ENCODE measurements around the gene CEP126.

The CEP126 gene, protein sequence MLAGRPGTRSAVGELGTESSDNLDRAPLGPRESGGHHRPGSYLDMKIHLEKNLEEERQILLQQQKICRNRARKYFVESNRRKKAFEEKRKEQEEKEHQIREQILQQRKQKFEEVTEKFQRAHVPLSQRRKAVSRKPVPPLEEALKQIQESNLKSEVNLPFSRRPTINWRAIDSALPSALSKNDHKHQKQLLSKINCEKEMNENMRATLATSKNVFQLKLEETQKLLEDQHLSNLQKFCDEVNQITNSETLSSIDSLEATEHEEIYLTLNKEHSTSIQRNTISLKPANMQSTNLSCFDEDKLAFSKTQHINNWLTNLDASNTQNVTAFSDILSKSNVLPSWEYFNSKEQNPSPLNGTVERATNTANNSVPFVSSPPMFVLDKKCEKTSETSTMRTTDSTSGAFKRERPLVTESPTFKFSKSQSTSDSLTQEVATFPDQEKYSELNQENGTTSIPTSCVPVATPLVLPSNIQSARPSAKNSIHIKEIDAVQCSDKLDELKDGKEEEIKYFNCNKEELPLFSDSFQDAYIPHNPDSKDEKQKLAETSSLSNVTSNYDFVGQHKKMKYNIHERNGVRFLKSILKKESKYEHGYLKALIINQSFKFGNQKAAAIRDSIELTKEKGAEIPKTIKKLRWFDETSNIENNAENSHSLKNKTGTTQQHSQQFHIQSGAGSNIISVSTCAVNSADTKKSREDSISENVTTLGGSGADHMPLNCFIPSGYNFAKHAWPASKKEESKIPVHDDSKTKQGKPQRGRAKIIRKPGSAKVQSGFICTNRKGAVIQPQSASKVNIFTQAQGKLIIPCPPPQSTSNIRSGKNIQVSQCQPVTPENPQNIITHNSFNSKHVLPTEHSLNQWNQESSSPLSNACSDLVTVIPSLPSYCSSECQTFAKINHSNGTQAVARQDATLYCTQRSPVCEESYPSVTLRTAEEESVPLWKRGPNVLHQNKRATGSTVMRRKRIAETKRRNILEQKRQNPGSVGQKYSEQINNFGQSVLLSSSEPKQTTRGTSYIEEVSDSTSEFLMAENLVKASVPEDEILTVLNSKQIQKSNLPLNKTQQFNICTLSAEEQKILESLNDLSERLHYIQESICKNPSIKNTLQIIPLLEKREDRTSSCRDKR

DNA sequence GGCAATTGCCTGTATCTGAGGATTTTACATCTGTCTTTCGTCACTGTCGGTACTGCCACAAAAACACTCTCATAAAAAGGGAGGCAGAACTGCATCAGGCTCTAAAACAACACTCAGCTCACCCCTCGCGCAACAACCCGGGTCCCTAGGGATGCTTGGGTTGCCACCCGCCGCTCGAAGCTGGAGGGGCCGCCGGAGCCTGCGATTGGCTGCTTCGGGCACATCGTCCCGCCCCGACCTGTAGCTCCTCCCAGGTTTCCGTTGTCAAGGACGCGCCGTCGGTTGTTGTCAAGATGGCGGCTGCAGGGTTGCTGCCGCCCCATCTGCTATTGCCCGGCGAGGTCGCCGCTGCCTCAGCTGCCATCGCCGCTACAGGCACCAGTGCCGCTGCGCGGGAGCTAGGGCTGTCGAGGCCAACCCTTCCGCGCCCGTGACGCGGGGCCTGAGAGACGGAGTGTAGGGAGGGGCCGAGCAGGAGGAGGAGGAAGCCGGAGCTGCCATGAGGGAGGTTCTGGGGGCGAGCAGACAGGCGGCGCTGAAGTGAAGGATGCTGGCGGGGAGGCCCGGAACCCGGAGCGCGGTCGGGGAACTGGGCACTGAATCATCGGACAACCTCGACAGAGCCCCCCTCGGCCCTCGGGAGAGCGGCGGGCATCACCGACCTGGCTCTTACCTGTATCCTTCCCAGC, at the start of gene CEP126:
Gene CEP126 (plus strand): TSS at position 273 of the 689 bp plus-strand sequence. CDS start 275 bp downstream, at position 548.
- peak; percentile 84 for DNase-seq

DNA sequence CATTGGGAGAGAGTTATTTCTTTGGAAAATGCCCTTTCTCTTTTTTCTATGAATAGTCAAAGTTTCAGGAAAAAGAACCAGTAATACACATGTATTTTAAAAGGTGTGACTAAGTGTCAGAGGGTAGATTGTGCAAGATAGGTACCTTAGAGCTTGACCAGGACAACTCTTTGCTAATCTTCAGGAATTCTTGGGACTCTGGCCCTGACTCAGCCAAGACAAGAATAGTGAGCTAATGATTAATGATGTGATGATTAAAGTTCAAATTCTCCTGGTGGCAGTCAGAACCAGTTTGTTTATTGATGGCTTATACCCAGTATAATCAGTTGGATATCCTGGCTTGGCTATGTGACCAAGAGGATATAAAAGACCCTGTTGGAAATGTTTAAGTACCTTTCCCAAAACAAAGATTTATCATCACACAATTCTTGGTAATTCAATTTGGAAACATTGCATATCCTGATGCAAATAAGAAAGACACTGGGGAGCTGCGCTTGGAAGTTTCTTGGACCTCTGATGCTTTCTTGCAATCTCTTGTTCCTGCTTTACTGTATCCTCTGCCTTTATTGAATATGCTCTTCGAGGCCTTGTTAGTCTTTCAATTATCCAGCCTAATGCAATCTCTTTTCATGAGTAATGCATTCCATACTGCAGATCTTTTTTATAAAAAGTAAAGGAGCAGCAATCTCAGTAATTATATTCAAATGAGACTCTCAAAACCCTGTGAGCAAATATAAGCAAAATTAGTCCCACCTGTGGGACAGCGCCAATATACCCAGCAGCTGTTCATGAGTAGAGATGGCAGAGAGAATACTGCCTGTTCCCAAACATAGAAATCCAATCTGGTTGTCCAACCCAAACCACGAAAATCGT, 48.0 kb upstream of the CEP126 start:
- DNase-seq: no peak

DNA sequence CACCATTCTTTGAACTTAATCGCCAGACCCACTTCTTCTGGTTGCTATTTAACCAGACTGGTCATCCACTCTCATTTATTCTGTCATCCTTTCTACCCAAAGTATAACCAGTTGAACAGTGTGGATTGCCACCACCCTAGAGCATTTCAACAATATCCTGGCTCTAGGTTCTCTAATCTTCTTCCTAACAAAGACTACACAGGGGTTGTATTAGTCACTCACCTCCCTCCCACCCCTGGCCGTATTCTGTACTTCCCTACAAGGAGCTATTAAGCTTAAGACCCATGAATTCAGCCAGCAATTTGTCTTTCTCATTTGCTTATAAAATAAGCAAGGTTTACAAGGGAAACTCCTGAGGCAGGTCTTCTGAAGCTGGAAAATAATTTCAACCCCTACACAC, 46.9 kb upstream of the CEP126 start:
- no peak for DNase-seq

DNA sequence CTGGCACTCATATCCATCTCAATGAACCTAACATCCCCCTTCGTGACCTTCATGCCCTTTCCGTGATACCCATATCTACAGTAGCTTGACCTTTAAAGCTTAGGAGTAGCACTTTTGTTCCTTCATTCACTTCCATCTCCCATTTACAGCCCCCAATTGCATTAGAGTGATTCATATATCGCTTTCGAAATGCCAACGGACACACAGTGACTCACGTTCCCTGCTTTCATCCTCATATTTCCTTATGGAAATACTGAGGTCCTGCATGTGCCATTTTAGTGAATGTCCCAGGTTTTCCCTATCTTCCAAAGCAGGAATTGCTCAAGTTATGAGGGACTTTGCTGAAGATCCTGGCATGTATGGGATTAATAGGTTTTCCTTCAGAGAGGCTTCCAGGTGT, 44.3 kb upstream of the CEP126 start:
- no peak for DNase-seq

DNA sequence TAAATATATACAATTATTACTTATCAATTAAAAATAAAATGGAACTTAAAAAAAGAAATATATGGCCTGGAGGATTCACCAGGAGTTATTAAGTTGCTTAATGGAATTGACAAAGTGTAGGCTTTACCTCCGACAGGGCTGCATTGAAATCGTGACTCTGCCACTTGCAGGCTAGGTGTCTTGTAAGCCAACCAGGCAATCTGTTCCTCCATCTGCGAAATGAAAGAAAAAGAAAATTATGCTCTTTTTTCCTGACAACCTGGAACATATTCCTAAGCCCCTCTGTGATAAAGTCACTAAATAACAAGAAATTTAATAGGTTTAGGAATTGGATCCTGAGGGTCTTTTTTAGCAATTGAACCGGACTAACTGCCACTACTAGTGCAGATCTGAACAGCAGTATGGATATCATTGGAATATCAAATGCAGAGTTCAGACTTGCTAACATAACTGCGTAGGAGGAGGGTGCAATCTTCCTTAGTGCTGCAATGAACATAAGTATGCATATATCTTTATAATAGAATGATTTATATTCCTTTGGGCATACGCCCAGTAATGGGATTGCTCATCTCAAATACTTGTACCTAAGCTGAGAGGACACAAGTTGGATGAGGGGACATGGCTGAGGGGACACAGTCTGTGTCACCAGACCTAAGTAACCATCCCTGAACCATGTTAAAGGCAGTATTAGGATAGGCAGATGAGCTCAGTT, 42.5 kb upstream of the CEP126 start:
- no peak for DNase-seq

DNA sequence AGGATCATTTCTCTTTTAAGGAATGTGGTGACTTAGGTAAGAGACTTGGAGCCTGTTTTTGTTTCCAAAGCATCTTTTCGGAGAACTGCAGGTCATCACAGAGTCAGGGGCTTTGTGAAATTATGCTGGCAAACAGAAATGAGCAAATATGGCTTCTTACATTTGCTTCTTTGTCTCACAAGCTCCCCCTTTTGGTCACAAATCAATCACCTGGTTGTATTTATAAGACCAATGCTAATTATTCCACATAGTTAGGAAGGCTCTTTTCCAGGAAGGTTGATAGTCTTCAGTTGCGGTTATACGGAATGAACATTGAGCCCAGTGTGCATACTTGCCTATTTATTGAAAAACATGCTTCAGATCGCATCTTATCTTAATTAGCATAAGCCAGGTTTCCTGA, 34.6 kb upstream of the CEP126 start:
- peak; percentile 22 for DNase-seq

DNA sequence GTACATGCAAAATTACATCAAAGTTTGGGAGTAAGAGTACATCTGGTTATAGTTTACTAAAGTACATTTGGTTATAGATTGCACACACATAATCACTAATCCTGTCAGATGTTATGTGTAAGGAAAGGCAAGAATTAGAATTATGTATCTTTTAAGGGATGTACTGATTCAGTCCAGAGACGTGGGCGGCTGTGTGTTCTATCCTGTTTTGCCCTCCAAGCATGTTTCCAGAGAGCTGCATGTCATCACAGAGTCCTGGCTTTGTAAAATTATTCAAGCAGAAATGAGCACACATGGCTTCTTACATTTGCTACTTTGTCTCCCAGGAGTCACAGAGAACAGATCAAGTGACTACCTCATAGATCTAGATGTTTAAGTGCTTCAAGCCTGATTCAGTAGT, 33.2 kb upstream of the CEP126 start:
- no peak for DNase-seq

DNA sequence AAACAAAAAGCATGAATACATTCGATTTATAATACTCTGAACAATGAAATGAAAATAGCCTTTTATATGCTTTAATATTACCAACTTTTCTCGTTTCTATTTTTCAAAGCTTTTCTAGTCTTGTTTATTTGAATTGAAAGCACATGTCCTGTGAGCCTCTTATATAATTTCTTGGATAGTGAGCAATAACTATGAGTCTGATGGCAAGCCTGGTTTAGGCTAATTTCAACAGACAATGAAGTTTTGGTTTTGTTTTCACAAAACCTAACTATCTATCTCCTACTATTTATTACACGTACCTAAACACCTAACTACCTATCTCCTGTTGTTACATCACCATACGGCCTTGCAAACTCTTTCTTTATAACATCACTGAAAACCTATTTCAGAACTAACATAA, 29.2 kb upstream of the CEP126 start:
- no peak for DNase-seq

DNA sequence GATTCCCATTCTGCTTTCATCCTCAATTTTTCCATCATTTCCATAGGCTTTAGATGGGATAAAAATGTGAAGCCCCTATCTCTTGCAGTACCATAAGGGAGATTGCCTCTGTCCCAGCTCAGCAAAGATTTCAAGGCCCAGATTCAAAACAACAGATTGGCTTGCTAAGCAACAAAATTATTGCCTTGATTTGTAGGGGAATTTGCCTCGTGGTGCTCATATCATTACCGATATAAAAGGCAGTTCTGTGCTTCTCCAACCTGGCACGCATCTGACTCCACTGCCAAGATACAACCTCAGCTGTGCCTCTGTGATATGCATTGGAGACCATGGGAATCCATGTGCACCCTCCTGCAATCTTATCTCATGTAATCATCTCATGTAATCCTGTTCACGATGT, 25.0 kb upstream of the CEP126 start:
- DNase-seq: no peak

DNA sequence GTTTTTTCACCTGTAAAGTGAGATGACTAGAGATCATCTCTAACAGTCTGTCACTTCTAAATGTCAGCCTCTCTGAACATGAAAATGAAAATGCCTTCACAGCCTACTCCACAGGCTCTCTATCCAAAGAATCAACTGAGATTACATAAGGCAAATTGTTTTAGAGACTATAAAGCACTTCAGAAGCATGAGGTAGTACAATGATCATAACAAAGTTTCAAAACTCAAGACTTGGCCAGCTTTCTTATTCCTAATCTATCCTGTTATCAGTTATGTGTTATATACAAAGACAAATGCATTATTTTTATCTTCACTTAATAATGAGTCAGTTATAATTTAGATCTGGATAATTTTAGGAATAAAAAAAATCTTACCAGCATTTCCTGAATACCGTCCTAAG, 20.3 kb upstream of the CEP126 start:
- DNase-seq: no peak

DNA sequence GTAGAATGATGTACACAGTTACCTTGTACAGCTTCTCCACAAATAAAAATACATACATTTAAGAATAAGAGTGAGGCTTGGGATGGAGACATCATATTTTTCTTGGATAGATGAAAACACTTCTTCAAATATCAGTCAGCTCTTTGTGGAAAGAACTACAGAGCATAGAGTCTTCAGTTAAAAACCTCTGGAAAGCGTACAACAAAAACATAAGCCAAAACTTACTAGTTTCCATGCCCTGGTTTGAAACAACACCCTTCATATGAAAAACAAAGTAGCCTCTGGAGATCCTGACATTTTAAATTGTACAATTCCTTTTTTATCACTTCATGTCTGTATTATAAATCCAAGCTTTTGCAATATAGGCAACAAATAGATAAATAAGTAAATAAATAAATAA, 7.0 kb upstream of the CEP126 start:
- no peak for DNase-seq

DNA sequence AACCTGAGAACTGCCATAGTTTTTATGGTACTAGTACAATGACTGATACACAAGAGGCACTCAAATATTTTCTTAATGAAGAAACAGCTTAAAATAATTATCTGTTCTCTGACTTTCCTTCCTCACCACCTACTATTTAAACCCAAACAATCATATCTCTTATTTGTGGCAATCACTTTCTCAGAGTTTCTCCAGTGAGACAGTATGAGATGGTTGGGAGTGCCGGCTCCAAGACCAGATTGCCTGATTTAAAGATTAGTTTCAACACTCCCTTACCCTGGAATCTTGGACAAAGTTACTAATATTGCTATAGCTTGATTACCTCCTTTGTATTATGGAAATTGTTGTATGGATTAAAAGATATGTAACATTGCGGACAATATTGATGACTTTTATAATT, 5.7 kb upstream of the CEP126 start:
- DNase-seq: no peak

DNA sequence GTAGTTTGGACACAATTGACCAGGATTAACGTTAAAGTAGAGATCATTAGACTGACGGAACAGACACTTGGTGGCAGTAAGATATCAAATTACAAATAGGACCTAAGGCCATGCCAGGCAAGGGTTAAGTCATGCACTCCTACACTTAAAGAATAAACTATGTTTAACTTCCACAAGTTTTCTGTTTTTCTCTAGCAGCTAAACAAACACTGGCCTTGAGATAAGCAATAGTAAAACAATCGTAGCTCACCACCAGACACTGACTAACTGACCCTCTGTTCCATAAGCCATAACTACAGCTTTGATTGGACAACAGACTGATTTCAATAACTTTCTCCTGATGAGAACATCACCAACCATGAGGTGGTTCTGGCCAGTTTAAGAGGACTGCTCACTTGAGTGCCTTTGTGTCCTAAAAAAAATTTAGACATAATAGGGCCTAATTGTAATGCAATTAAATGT, 2.0 kb upstream of the CEP126 start:
- DNase-seq: no peak

DNA sequence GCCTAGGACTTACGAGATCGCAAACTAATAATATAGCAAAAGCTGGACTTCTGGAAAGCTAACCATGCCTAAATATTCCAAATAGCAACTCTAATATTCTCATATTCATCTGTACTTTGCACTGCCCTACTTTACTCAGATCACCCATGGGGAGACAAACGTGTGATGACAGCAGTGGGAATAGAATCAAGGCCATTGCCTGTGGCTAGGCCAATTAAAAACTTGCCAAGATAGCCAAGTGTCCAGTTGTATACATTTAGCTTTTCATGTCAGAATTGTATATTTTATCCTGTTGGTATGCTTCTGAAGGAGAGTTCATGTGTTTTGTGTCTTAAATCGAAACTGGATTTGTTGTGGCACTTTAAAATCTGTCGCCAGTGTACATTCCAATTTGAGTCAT, 1.2 kb upstream of the CEP126 start:
- DNase-seq: no peak

DNA sequence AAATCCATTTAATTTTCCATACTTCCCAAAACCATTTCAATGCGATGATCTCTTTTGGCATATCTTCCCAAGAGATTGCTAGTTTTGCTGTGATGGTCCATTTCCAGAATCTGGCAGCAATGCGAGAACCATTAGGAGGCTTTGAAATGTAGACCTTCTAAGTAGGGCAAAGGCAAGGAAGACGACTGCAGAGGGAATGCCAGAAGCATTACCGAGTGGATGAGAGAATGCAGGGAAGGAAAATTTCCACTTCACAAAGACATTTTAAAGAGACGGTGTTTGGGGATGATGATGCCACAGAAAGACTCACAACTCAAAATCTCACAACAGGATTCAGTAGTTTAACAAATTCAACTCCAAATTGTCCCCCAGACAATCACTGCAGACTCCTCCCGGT, 471 bp upstream of the CEP126 start:
- DNase-seq: no peak

DNA sequence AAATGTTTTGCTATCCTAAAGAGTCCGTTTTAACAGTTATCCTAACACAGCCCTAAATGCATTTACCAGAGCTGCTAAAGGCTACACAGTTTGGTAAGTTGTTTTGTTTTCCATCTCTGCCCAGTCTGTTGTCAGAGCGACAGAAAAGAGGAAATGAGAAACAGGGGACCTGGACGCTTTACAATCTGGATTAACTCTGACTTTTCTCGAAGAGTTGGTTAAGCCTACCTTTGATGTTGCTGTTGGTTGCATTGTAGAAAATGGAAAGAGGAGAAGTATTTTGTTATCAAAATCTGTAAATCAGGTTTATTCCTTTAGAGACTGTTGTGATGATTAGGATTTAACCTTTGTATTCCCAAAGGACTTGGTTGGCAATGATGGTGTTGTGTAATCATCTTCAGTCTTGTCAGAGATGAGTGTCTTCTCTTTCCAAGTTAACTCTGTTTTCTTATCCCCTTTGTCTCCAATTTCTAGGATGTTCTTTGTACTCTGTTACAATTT, 1.0 kb downstream of the CEP126 start:
- peak; percentile 52 for DNase-seq

DNA sequence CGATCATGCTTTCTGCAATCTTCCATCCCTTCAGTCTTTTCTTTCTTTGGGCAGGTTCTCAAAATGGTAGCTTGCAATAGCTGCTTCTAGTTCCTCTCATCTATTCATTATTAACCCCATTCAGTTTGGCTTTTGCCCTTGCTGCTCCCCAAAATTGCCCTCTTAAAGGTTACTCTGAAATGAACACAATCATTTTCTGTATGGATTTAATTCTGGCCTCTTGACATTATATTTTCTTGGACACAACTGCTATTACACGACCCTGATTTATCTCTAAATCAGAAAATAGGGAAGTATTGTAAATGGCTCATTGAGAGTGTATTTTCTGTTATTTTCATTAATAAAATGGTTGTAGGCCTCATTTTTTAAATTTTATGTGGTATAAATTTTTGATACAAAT, 1.6 kb downstream of the CEP126 start, which contains the start of gene ANGPTL5:
Gene ANGPTL5 (minus strand): TSS at position 101 of the 400 bp plus-strand sequence. CDS start 8,613 bp downstream, outside the sequence.
- DNase-seq: no peak

DNA sequence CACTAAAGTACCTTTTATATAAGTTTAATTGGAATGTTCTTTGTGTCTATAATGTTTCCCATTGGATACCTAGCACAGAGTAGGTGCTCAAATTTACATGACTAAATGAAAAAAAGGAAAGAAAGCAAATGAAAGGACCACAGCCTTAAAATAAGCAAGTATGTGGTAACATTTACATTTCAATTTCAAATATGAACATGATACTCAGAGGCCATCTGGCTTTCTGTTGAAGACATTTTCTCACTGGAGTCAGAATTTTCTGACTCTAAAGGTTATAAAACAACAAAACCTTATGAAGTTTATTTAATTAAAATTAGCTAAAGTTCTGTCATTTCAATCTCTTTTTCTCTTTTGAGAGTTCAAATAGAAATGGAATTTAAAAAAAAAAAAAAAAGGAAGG, 2.4 kb downstream of the CEP126 start:
- no peak for DNase-seq

DNA sequence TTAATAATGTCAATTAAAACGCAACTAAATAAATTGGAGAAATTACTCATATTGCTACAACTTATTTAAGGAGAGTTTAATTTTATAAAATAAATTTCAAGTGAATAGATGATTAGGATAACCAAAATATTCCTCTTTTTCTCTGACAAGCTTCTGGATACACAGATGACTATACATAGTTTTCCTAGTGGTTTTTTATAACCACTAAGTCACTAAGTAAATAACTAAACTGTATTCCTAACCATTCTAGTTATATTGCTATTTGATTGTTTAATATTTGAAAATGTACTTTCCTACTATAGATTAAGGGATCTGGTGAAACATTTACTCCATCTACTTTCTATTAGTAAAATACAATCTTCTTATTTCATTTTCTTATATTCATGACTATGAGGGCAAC, 6.2 kb downstream of the CEP126 start:
- no peak for DNase-seq

DNA sequence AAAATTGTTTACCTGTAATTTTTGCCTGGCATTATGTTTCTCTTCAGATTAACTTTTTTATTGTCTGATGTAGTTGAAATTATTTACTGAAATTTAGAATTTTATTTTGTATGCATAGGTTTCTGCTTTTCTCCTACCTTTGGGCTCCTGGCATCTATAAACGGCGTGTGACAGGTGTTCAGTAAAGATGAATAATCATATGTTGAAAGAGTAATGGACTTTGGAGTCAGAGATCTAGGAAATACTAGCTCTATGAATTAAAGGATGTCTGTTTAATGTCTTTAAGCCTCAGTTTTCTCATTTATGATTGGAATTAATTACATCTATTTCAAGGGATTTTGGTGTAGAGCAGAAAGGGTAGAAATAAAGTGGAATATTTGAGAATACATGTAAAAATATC, 8.7 kb downstream of the CEP126 start:
- DNase-seq: no peak

Measured in inflammatory macrophage treated with lipopolysaccharide for 4 hours (primary cell).